Measurements from ENCODE around the gene PALM. TPM values are rescaled to one million over a fixed set of nuclear protein-coding genes. Genes with fewer than 3 reads are reported as not detected.

Gene PALM
- total RNA-seq, 2 experiments from 2014 or later: 1.2 TPM; not detected in 1

DNA sequence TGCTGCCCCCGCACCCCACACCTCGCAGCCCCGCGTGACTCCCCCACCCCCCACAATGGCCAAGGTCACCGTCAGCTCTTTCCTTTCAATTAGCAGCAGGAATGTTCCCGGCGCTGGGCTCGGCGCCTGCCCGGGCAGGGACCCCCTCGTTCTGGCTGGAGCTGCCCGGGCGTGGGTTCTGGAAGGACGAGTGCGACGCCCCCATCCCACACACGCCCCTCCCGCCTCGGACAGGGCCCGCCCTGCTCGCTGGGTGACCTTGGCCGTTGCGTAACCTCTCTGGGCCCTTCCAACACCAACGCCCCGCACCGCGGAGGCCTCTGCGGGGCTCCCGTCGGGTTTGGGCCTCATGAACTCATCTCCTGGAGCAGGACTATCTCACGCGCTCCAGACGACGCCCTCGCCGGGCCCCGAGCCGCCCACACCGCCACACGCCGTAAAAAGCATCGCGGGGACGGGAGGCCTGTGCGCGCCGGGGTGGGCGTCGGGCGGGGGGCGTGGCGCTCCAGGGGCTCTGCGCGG lies 10.3 kb downstream of the PALM start:
- Histone ChIP-seq H2AFZ (ENCODE audit: low read length) (no peak overlapping the region), H3K36me3 (ENCODE audit: insufficient read depth, low read length) (no peaks in the 10 kb centered on the region), H3K27ac (ENCODE audit: low read depth, low read length, poor library complexity, severe bottlenecking) (no peak overlapping the region), H3K4me2 (ENCODE audit: low read length) (no peak overlapping the region), H4K20me1 (ENCODE audit: insufficient read depth, low read length) (no peaks in the 10 kb centered on the region), H3K79me2 (ENCODE audit: insufficient read depth, low read depth, low read length) (no peaks in the 10 kb centered on the region), H3K9me2 (ENCODE audit: insufficient read depth, low read length) (no peaks in the 10 kb centered on the region), H3K4me3 (ENCODE audit: low read depth, low read length, poor library complexity, severe bottlenecking) (no peak overlapping the region), H3K4me1 (ENCODE audit: insufficient read depth, low read length, poor library complexity, severe bottlenecking) (peaks cover 24% of the 10 kb centered on the region), H3K9me3 (ENCODE audit: low read length) (no peaks in the 10 kb centered on the region; the same call in 1 of the 2 replicates)
- intact Hi-C loops (cut with micrococcal nuclease; ENCODE audit: unreplicated experiment): no loop called here
- CTCF ChIA-PET (ENCODE audit: unreplicated experiment): no interaction called here
- BruUV-seq (replicated peaks): no TSS peak
- no peak for DNase-seq (ENCODE audit: low spot score)
- POLR2A ChIA-PET: no interaction called here
- no peak for TF ChIP-seq EZH2phosphoT487 (IDR thresholded peaks at IDR 0.05; ENCODE audit: borderline replicate concordance, low read depth, low read length)
- TF ChIP-seq, protein P1, sequence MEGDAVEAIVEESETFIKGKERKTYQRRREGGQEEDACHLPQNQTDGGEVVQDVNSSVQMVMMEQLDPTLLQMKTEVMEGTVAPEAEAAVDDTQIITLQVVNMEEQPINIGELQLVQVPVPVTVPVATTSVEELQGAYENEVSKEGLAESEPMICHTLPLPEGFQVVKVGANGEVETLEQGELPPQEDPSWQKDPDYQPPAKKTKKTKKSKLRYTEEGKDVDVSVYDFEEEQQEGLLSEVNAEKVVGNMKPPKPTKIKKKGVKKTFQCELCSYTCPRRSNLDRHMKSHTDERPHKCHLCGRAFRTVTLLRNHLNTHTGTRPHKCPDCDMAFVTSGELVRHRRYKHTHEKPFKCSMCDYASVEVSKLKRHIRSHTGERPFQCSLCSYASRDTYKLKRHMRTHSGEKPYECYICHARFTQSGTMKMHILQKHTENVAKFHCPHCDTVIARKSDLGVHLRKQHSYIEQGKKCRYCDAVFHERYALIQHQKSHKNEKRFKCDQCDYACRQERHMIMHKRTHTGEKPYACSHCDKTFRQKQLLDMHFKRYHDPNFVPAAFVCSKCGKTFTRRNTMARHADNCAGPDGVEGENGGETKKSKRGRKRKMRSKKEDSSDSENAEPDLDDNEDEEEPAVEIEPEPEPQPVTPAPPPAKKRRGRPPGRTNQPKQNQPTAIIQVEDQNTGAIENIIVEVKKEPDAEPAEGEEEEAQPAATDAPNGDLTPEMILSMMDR (conservative IDR thresholded peaks at IDR 0.05; ENCODE audit: low read length): no peak

DNA sequence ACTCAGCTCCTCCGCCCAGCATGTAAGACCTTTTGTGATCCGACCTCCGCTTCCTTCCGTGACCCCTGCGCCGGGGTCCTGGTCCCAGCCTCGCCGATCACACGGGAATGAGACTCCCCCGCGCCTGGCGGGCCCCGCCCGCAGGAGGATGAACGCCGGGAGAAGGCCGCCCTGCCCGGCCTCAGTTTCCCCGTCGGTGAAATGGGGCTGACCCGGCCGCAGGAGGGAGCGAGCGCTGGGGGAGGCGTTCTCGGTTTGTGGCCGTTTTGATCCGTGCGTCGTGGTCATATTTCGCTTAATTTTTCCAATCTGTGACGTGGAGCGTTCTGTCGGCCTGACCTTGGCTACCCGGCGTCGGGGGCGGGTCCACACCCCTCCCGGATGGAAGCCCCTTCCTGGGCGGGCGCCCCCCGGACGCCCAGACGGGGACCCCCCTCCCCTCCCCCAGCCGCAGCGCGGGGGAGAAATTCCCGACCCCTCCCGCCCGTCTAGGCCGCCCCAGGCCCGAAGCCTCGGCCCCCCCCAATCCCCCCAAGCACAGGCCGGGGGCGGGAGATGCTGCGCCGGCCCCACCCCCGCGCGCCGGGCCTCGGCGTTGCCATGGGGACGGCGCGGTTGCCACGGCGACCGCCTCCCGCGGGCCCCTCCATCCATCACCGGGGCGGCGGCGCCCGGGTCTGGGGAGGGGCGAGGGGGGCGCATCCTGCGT lies 11.1 kb downstream of the PALM start:
- Histone ChIP-seq H3K4me2 (ENCODE audit: low read length) (no peak overlapping the region), H2AFZ (ENCODE audit: low read length) (no peak overlapping the region), H3K9me3 (ENCODE audit: low read length) (no peaks in the 10 kb centered on the region; the same call in 1 of the 2 replicates), H3K4me1 (ENCODE audit: insufficient read depth, low read length, poor library complexity, severe bottlenecking) (peaks cover 26% of the 10 kb centered on the region), H3K36me3 (ENCODE audit: insufficient read depth, low read length) (no peaks in the 10 kb centered on the region), H3K4me3 (ENCODE audit: low read depth, low read length, poor library complexity, severe bottlenecking) (no peak overlapping the region), H3K79me2 (ENCODE audit: insufficient read depth, low read depth, low read length) (no peaks in the 10 kb centered on the region), H4K20me1 (ENCODE audit: insufficient read depth, low read length) (no peaks in the 10 kb centered on the region), H3K9me2 (ENCODE audit: insufficient read depth, low read length) (no peaks in the 10 kb centered on the region), H3K27ac (ENCODE audit: low read depth, low read length, poor library complexity, severe bottlenecking) (no peak overlapping the region)
- intact Hi-C loops (cut with micrococcal nuclease; ENCODE audit: unreplicated experiment): no loop called here
- BruUV-seq (replicated peaks): no TSS peak
- ChIA-PET POLR2A (no interaction called here), CTCF (ENCODE audit: unreplicated experiment) (no interaction called here)
- no peak for DNase-seq (ENCODE audit: low spot score)
- no peak for TF ChIP-seq EZH2phosphoT487 (IDR thresholded peaks at IDR 0.05; ENCODE audit: borderline replicate concordance, low read depth, low read length)
- TF ChIP-seq, protein P1 (conservative IDR thresholded peaks at IDR 0.05; ENCODE audit: low read length): no peak
